Heart right ventricle (tissue), 16 donors: ENCODE measurements around the gene GRM1. TPM values are rescaled to one million over a fixed set of nuclear protein-coding genes. Genes with fewer than 3 reads are reported as not detected.

ENCODE experiments used
- ATAC-seq, 8 donors: fragments of 200-7000 bp; cut with Tn5 transposase; one replicate each; pipeline ENCODE4 v1.9.1; 2020; ENCODE audit warnings: mild to moderate bottlenecking in 8 of 8, moderate library complexity in 8 of 8, moderate number of reproducible peaks in 1 of 8
- DNase-seq, 2 donors: peaks; one replicate each; pipeline ENCODE4 v3.0.0-alpha.2; 2020
- H3K27ac ChIP-seq, 10 donors: fragments of 200-600 bp; sonication (generic) in 2 of 10; one replicate each; pipeline versions ENCODE4 v1.5.0 to v1.8.0; 2020 to 2022; ENCODE audit warnings: mild to moderate bottlenecking in 3 of 10
- H3K27me3 ChIP-seq, 7 donors: fragments of 200-600 bp; one replicate each; pipeline ENCODE4 v1.8.0; 2021 to 2022; ENCODE audit warnings: mild to moderate bottlenecking in 2 of 7
- H3K36me3 ChIP-seq, 9 donors: fragments of 200-600 bp; sonication (generic) in 1 of 9; one replicate each; pipeline versions ENCODE4 v1.5.0 to v1.8.0; 2020 to 2022; ENCODE audit warnings: mild to moderate bottlenecking in 2 of 9
- H3K4me1 ChIP-seq, 9 donors: fragments of 200-600 bp; sonication (generic) in 1 of 9; one replicate each; pipeline versions ENCODE4 v1.5.0 to v1.8.0; 2020 to 2022; ENCODE audit warnings: mild to moderate bottlenecking in 4 of 9
- H3K4me3 ChIP-seq, 10 donors: fragments of 200-600 bp; sonication (generic) in 2 of 10; one replicate each; pipeline versions ENCODE4 v1.5.0 to v1.8.0; 2020 to 2022; ENCODE audit warnings: mild to moderate bottlenecking in 7 of 10, moderate library complexity in 2 of 10
- H3K9me3 ChIP-seq, 11 donors: fragments of 200-600 bp in 10 of 11; sonication (generic) in 2 of 11; one replicate each; pipeline versions ENCODE4 v1.5.0 to v1.8.0; 2013 to 2022; ENCODE audit warnings: mild to moderate bottlenecking in 2 of 11, control low read depth in 1 of 11, moderate library complexity in 1 of 11
- CTCF ChIP-seq, 9 donors: fragments of 200-600 bp; sonication (generic) in 2 of 9; IDR thresholded peaks; one replicate each; pipeline versions ENCODE4 v1.5.0 to v1.8.0; 2021 to 2022; ENCODE audit warnings: antibody characterized with exemption in 9 of 9, mild to moderate bottlenecking in 5 of 9, moderate library complexity in 1 of 9
- WGBS, 2 donors: extraction: QIAGEN DNeasy Blood & Tissue Kit; methylation state at CpG; one replicate each; pipeline ENCODE4 v1.1.7; 2013; ENCODE audit warnings: inconsistent platforms in 1 of 2; 5-methylcytosine and 5-hydroxymethylcytosine counted together
- intact Hi-C, 10 donors: fragments of 100-400 bp; cut with DNase I; formaldehyde crosslinking; loops; one replicate each; pipeline versions ENCODE4 v1.11.1 to v1.14.2; 2022
- polyA plus RNA-seq, 2 donors: library from polyadenylated mRNA; stranded (reverse); fragments of 200-250 nt; gene quantifications; one replicate each; pipeline ENCODE4 v1.2.3, GENCODE V29; 2013
- total RNA-seq, 10 donors: library from RNA; stranded (reverse); fragmentation: NEBNext Ultra II Directional in 3 of 10; extraction: Animal tissue kit (Norgen Biotek cat#: 25700) in 3 of 10; gene quantifications; one replicate each; pipeline versions ENCODE4 v1.2.1 to v1.2.4, GENCODE V29; 2021 to 2023
- donor health status: Arrhythmogenic right ventricular cardiomyopathy.
- donor health status: ischemic (EF 13 %, LVEDD 7.1; RV severe dilation, severe dysfunction).
- donor health status: healthy with polysubstance abuse.
- donor health status: DM: no; HTN: yes; CAD: no.
- donor health status: DM: no; HTN: no; CAD: no.
- donor health status: ischemic (EF 25% LVEDD 6.9; RV normal size, moderate dysfunction).
- donor health status: ischemic (EF 25% LVEDD 5.7; RV mildly dilated, moderate dysfunction).
- donor health status: healthy.
- donor health status: DM: yes; HTN: yes; CAD: no.
- donor health status: Ischemic cardiomyopathy.
- donor health status: ischemic (EF 35%, LVEDD 5.7; RV mildly dilated, moderate dysfunction).
- donor health status: nonischemic (EF 11% LVEDD 7.7; RV severe dilation, severe dysfunction).
- donor health status: DM: yes; HTN: yes; CAD: no.
- donor health status: PGD.
- donor health status: ischemic (EF 29% LVEDD 5.4; RV normal size, mild dysfunction).
- donor health status: nonischemic (EF 23%, LVEDD 6.1; RV moderate dilation, normal function).

Gene GRM1
- total and polyA plus RNA-seq, 12 donors: 0.26 to 8.3 (median 4.6) TPM

- H3K9me3 ChIP-seq: peaks cover 0 to 6% (median 0%) of the 10 kb centered on the region in 11 donors
- intact Hi-C loops: no loop called here
- H3K36me3 ChIP-seq: no peaks in the 10 kb centered on the region
- DNase-seq (no peak), ATAC-seq (no peak)
- H3K27ac ChIP-seq: no peak overlapping the region
- H3K27me3 ChIP-seq: no peaks in the 10 kb centered on the region
- H3K4me1 ChIP-seq: no peaks in the 10 kb centered on the region
- no peak for TF ChIP-seq CTCF (IDR thresholded peaks at IDR 0.05)
- 55 to 58% methylated on average over 2 of the region's 2 CpGs for WGBS, 2 donors
- H3K4me3 ChIP-seq: no peak overlapping the region
Measured at GRCh38 chr6:146135167-146135566, 106.3 kb downstream of the GRM1 start.

- DNase-seq: no peak
- Histone ChIP-seq H3K4me1 (no peaks in the 10 kb centered on the region), H3K9me3 (peaks cover 0 to 4% (median 0%) of the 10 kb centered on the region in 11 donors), H3K27me3 (no peaks in the 10 kb centered on the region), H3K27ac (no peak overlapping the region), H3K4me3 (no peak overlapping the region), H3K36me3 (no peaks in the 10 kb centered on the region)
- intact Hi-C loops: no loop called here
- no peak for TF ChIP-seq CTCF (IDR thresholded peaks at IDR 0.05)
- WGBS, 2 donors: 86 to 91% methylated on average over 1 of the region's 1 CpG
- ATAC-seq: no peak
Measured at GRCh38 chr6:146146836-146147235, 118.0 kb downstream of the GRM1 start.

GRCh38 chr6:146149770-146150169 lies 120.9 kb downstream of the GRM1 start:
- no peaks in the 10 kb centered on the region for H3K27me3 ChIP-seq
- ATAC-seq: no peak
- no peaks in the 10 kb centered on the region for H3K36me3 ChIP-seq
- intact Hi-C loops: no loop called here
- no peaks in the 10 kb centered on the region for H3K4me1 ChIP-seq
- H3K9me3 ChIP-seq: no peaks in the 10 kb centered on the region
- no peak overlapping the region for H3K4me3 ChIP-seq
- no peak for DNase-seq
- H3K27ac ChIP-seq: no peak overlapping the region
- TF ChIP-seq CTCF (IDR thresholded peaks at IDR 0.05): no peak
- 64 to 71% methylated on average over 1 of the region's 1 CpG for WGBS, 2 donors

- H3K4me1 ChIP-seq: no peaks in the 10 kb centered on the region
- ATAC-seq (no peak), DNase-seq (no peak)
- no peak for TF ChIP-seq CTCF (IDR thresholded peaks at IDR 0.05)
- no peak overlapping the region for H3K4me3 ChIP-seq
- 80 to 85% methylated on average over 4 of the region's 4 CpGs for WGBS, 2 donors
- H3K36me3 ChIP-seq: no peaks in the 10 kb centered on the region
- no peaks in the 10 kb centered on the region for H3K9me3 ChIP-seq
- H3K27me3 ChIP-seq: no peaks in the 10 kb centered on the region
- intact Hi-C loops: no loop called here
- no peak overlapping the region for H3K27ac ChIP-seq
Measured at GRCh38 chr6:146153040-146153758, 124.3 kb downstream of the GRM1 start.
